DMS153 (cell line): ENCODE data around the gene BRICD5.
"Not testable (repeated sequence)": the region's sequence is repeated elsewhere in the genome, so short reads cannot be mapped to it uniquely, and the experiment has no call there.

ENCODE experiments used
- DNase-seq: peaks from one replicate; lab custom pipeline; 2025; lab: John Stamatoyannopoulos, UW

The BRICD5 gene

DNA sequence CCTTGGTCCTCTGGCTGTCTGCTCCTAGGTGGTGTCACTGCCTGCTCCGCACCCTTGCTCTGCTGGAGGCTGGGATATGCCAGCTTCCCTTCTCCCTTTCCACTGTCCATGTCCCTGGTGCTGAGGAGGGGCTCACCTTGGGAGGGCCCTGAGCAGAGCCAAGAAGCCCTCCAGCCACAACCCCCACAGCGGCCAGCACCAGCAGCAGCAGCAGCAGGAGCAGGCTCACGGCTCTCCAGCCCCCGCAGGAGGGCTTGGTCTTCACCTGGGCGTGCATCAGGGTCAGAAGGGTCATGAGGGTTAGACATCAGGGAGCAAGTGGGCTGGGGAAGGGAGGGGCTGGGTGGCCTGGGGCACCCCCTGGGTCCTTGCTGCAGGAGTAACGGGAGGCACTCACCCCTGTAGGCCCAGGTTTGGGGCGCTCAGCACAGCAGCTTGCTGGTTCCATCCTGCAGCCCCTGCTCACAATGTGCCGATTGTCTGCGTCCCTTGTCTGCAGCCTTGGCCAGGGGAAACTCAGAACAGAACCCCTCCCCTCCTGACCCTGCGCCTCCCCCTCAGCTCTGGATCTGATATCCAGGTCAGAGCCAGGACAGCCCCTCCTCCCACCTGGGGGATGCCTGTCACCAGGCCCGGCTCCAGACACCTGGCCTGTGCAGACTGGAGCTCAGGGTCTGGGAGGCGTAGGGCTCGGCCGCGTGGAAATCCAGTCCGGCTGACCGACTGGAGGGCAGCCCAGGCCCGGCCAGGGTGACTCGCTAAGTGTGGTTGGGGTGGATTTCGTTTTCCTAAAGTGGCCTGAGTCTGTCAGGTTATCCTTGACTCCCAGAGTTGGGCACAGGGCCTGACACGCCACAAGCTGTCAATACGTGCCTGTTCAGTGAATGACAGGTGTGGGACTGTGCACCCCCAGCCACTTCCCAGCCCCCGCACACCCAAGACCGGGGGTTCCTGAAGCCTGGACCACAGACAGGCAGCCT is at the start of gene BRICD5:
TSS of gene BRICD5 (minus strand) at position 478 of the 980 bp plus-strand sequence. CDS start at position 448, 30 bp downstream.
- DNase-seq: no peak

DNA sequence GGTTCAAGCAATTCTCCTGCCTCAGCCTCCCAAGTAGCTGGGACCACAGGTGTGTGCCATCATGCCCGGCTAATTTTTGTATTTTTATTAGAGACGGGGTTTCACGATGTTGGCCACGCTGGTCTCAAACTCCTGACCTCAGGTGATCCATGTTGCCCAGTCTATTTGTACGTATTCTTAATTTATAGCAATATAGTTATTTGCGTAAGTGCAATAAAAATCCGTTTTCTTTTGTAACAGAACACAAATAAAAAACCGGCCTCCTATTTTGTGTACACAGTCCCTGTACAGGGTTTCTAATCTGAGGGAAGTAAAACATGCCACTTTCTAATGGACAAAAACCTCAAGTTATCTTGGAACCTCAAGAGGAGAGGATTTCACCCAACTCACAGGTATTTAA is 49.6 kb upstream of the BRICD5 start:
- DNase-seq: no peak

DNA sequence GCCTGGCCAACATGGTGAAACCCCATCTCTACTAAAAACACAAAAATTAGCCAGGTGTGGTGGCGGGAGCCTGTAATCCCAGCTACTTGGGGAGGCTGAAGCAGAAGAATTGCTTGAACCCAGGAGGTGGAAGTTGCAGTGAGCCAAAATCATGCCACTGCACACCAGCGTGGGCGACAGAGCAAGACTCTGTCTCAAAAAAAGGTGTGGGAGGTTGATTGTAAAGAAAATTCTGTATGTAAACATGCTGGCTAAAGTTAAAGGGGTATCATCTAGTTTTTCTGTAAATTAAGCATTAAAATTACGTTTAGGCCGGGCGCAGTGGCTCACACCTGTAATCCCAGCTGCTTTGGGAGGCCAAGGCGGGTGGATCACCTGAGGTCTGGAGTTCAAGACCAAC is 47.9 kb upstream of the BRICD5 start:
- DNase-seq: not testable (repeated sequence)

DNA sequence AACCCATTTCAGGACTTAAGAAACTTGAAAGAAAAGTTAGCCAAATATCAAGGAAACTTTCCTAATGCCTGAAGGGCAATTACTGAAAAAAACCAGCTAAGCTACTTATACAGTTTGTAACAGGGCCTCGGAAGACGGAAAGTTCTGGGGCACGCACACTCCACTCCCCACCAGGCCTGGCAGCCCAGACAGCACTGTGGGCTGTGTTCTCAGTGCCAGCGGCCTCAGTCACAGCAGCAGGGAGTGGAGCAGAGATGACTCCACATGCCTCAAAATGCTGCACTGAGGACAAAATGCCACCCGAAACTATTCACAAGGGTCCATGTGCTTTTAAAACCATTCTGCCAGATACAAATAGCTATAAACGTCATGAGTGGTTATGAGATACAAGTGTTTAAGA is 47.1 kb upstream of the BRICD5 start:
- DNase-seq: no peak

DNA sequence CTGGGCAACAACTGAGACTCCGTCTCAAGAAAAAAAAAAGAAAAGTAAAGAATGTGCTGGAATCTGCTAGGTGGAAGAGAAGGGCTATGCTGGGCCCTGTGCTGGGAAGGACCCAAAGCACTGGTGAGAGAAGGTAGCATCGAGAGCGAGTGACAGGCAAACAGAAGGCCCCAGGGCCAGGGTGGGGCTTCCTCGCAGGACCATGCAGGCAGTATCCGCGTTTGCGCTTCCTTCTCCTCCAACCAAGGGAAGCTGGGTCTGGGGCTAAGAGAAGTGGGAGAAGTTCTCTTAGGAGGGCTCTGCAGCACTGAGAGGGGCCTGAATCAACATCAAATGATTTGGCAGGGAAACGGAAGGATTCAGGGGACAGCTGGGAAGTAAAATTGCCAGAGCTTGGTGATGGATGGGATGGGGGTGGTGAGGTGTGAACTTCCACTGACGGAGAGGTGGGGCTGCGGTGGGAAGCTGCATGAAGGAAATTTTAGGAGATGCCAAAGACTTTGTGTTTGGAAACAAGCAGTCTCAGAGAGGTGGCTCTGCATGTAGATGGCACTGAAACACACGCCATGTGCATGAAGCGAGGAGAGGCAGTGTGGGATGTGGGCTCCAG is 46.0 kb upstream of the BRICD5 start:
- DNase-seq: no peak

DNA sequence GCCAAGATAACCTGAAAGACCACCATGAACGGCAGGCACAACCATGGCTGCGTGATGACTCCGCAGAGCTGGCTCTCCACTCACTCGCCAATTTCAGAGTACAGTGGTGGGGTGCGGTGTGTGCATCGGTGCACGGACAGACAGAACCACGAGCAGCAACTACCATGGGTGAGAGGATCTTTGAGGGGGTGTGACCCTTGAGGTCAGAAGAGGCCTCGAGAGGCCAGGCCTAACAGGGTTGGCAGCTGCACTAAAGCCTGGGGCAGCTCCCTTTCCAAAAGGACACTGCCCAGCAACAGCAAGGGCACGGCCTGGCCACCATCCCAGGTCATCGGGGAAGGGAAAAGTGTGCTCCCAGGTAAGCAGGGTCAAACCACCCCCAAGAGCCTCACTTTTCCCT is 42.6 kb upstream of the BRICD5 start:
- DNase-seq: no peak

DNA sequence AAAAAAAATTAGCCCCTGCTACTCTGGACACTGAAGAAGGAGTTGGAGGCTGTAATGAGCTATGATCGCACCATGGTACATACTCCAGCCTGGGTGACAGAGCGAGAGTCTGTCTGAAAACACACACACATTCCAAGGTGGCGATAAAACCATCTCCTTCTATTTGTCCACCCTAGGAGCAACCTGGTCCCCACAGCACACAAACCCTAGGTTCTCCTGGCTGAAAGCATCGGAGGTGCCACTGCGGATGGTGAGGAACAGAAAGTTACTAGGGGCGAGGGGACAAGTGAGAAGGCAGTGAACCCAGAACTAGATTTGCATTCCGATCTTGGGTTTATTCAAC is 42.1 kb upstream of the BRICD5 start:
- DNase-seq: no peak

DNA sequence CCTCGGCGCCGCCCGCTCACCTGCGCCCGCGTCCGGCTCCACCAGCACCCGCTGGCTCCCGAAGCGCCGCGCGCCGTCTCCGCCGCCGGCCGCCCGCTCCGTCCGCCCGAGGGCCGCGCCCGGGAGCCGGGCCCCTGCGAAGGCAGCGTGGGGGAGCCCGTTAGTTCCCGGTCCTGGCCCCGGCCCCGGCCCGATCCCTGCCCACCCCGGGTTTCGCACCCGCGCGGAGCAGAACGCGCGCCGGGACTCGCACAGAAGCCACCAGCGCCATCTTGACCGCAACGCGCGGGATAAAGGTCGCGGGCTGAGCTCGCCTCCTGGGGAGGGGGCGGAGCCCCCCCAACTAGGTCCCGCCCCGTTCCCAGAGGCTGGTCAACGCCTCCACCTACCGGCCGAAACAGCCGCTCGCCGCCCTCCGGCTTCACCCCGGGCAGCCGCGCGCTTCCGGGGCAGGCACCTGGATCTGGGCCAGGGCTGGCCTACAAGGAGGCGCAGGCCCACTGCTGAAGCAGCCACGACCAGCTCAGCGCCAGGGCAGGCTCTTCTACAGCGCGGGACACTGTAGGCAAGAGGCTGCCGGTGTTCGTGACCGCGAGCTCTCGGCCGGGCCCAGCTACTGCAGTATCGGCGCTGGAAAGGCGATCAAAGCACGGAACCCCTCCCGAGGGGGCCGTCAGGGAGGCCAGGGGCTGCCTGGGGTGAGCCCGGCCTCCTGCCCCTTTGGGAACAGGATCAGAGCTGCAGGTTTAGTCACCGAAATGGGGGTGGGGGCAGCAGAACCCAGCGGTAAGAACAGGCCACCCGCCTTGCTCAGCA is 40.8 kb upstream of the BRICD5 start, which contains the start of gene ECI1:
TSS of gene ECI1 (minus strand) at position 292 of the 816 bp plus-strand sequence. CDS start at position 271, 21 bp downstream.
- peak; percentile 89 for DNase-seq

DNA sequence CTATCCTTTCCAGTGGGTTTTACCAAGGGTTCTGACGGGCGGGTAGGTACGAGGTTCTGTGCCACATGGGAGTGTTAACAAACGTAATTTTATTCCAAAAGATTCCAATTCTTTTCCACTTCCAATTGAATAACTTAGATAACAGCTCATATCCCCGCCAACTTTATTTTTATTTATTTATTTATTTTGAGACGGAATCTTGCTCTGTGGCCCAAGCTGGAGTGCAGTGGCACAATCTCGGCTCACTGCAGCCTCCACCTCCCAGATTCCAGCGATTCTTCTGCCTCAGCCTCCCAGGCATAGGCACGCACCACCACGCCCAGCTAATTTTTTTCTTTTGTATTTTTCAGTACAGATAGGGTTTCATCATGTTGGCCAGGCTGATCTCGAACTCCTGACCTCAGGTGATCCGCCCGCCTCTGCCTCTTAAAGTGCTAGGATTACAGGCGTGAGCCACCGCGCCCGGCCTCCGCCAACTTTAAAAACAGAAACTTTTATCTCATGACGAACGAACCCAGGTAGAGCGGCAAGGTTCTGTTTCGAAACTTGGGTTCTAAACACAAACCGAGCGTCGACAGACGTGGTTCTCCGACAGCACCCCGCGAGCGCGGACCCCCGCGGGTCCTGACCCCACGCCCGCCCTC is 40.1 kb upstream of the BRICD5 start:
- no peak for DNase-seq

DNA sequence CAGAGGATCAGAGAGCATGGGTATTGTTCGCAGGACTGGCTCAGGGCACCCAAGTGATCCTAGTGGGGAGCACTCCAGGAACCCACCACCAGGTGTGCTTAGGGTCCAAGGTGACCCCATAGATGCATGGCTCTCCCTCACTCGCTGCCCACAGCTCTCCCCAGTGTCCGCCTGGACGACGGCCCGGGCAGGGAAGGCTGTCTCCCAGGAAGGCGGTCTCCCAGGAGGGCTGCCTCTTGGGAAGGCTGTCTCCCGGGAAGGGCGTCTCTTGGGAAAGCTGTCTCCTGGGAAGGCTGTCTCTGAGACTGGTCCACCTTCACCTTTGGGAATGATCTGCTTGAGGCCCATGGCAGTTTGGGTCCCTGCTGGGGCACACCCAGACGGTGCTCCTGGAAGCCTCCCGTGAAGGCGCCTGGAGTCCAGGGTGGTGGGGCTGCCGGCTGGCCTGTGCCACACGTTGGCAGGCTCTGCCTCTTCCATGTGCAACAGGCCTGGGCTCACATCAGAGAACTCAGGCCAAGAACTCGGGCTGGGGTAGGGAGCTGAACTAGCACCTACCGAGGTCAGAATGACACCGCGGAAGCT is 35.7 kb upstream of the BRICD5 start:
- DNase-seq: no peak

DNA sequence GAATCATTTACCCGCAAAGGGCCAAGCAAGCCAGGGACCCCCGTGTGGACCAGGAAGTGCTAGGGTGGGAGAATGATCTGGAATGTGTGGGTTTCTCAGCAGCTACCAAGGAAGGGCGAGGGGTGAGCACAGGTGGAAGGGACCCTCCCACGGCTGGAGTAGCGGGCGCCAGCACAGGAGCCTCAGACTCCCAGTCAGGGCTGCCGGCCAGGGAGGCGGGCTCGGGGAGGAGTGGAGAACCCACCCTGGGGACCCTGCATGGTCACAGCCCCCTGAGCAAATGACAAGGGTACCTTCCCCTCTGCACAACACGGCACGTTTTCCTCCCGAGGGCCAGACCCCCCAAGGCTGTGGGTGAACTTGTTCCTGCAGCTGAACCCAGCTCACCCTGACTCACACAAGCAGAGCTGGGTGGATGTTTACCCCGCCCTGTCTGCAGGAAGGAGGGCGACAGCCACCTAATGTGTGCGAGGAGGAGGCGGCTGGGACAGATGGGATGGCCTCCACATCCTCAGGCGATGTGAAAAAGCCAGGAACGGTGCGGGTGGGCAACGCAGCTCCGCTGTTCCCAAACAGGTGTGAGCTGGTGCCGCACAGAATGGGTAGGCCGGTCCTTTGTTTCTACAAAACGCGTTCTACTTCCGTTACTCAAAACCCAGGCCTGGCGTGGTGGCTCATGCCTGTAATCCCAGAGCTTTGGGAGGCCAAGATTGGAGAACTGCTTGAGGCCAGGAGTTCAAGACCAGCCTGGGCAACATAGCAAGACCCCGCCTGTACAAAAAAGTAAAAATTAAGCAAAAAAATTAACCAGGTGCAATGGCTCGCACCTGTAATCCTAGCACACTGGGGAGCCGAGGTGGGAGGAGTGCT is 34.5 kb upstream of the BRICD5 start:
- DNase-seq: no peak

DNA sequence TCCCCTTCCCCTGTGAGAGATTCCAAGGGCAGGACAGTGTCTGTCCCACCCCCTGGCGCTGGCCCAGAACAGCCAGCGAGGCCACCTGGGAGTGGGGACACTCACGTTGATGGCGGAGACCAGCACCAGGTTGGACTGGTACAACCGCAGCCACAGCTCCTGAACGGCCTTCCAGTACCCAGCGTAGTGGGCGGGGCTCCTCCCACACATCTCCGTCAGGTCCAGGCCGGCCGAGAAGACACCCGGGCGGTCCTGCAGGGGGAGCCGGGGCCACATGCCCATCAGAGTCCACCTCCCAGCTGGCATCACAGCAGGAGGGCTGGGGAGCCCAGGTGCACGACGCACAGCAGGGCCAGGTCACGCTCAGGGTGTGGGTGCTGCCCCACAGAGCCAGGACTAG is 33.6 kb upstream of the BRICD5 start:
- no peak for DNase-seq

DNA sequence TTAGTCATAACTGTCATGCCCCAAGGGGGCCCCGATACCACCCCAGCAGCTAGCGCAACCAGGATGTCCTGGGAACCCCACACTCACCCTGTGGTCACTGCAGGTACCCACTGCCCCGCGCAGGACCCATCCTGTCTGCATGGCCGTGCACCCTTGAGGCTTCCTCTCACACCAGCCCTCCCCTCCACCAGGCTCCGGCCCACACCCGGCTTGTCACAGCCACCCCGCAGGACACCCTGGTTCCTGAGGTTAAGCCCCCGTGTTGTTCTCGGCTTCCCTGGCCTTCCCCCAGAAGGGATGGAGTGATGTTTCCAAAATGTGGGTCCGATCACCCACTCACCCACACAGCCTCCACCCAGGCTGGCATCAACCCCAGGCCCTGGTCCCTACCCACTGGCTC is 33.1 kb upstream of the BRICD5 start:
- DNase-seq: no peak

DNA sequence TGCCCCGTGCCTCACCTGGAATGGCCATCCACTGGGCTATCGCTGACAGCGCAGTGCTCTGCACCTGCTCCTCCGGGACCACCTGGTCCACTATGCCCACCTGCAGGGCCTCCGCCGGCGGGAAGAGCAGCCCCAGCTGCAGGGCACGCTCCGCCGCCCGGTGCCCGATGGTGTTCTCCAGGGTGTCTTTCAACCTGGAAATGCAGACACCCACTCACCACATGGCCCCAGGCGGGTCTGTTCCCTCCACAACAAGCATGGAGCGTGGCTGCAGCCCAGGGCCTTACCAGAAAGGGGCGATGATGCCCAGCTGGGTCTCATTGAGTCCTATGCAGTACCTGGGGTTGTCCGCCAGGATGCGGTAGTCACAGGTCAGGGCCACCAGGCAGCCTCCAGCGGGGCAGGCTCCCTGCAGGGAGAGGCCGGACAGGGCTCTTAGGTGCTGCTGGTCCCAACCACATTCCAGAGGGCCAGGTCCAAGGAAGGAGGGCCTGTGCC is 32.4 kb upstream of the BRICD5 start:
- no peak for DNase-seq

DNA sequence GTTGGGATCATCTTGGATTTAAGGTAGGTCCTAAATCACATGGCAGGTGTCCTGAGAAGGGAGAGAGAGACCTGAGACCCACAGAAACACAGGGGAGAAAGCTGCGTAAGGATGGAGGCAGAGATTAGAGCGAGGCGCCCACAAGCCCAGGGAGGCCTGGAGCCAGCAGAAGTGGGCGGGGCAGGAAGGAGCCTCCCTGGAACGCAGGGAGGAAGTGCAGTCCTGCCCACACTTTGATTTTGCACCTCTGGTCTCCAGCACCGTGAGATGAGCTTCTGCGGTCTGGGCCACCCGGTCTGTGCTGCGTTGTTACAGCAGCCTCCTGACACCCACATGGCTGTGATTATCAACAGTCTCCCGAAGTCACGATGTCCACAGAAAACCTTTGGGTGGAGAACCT is 31.9 kb upstream of the BRICD5 start:
- no peak for DNase-seq

DNA sequence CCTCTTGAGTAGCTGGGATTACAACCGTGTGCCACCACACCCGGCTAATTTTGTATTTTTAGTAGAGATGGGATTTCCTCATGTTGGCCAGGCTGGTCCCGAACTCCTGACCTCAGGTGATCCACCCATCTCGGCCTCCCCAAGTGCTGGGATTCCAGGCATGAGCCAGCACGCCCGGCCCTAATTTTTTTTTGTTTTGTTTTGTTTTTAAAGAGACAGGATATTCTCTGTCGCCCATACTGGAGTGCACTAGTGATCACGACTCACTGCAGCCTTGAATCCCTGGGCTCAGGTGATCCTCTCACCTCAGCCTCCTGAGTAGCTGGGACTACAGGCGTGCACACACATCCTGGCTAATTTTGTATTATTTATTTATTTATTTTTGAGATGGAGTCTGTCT is 29.7 kb upstream of the BRICD5 start:
- DNase-seq: not testable (repeated sequence)

DNA sequence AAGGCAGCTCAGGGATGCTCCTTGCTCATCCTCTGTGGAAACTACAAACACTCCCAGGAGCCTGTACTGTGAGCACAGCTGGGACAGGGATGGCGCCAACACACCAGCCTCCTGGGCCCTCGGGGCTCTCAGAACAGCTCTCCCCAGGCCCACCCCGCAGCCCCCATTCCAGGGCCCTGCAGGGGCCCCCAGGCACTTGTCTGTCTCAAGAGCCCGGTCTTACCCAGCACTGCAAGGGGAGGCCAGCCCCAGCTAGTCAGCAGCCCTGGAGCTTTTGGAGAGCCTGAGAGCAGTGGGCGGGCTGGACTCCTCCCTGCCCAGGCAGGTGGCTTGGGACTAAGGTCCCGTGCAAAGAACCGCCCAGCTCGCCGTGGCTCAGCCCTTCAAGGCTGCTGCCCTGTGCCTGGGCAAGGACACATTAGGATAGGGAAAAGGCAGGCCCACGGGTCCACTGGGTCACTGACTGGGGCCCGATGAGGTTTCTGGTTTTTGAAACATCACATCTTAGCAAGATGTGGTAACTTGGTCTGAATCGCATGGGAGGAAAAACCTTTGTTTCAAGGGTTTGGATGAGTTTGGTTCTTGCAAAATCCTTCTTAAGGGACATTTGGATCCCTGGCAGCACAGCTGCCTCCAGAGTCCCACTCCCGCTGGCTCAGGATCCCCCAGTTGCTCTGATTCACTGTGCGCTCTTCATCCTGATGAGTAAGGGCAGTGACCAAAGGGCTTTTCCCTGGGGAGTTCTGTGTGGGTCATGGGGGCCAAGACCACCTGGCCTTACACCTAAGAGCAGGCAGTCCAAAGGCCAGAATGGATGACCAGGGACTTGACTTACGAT is 28.4 kb upstream of the BRICD5 start:
- no peak for DNase-seq

DNA sequence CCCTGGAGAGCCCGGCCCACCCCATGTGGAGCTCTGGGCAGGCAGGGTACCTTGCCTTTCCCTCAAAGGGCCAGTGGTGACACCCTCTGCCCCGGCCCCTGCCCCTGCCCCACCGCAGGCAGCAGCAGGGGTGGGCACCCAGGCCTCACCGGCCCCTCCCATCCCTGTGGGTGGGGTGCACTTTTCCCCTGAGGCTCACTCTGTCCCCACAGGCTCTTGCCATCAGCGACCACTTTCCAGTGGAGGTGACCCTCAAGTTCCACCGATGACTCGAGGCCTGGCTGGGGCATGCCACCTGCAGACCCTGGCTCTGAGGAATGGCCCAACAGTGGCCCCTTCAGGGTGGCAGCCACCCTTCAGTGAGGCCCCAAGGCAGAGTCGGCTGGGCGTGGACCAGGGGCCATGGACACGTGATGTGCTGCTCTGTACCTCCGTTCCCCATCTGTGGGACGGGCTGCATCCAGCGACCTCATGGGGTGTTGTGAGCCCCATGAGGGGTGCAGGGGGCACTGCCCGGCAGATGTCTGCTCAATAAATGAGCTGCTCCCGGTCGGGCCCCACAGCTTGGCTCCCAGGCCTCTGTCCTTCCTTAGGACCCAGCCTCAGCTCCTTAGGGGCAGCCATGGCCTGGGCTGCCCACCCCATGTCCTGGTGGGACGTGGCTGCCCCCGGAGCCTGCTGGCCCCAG is 27.6 kb upstream of the BRICD5 start:
- DNase-seq: no peak
